Activated T-helper 9 cell treated with anti-CD3 and anti-CD28 coated beads, Interleukin-2, amount 50 U/mL, for 16 hours (primary cell): Measurements from ENCODE around the gene RAD51B.
"Not testable (repeated sequence)": the region's sequence is repeated elsewhere in the genome, so short reads cannot be mapped to it uniquely, and the experiment has no call there.

Experiments
- DNase-seq: peaks from one replicate; pipeline ENCODE4 v3.0.0-alpha.2; 2020; ENCODE audit warnings: low read depth

Gene RAD51B

DNA sequence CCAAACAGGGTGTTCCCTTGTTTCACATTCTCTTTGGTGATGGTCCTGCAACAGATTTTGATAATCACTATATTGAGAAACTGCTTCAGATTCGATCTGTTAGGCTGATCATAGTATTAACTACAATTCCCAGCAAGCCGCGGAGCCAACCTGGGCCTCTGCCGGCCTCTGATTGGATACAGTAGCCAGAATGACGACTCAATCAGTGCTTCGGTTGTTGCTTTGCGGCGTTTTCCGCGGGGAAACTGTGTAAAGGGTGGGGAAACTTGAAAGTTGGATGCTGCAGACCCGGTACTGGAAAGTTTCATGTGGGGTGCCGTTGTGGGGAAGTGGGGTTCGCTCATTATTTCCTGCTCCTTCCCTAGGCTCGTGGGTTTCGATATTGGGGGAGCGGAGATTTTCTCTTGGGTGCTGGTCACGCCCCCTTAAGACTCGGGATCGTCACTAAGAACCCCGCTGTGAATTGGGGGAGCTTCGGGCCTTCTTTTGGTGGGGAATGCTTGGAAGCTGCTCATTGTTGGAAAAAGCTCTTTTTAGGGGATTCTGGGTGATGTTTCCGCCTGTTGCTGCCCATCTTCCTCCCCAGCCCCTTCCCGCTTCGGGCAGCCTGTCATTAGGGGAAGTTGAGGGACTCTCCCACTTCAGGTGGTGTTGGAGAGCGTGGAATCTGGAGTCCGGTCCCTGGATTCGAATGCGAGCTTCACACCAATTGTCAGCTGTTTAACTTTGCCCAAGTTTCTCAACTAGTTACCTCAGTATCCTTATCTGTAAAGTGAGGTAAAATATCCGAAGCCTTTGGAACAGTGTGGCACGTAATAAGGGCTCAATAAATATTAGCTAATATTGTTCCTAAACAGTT is at the start of gene RAD51B:
Gene RAD51B (plus strand): TSS at position 217 of the 859 bp plus-strand sequence.
- peak; percentile 75 for DNase-seq

DNA sequence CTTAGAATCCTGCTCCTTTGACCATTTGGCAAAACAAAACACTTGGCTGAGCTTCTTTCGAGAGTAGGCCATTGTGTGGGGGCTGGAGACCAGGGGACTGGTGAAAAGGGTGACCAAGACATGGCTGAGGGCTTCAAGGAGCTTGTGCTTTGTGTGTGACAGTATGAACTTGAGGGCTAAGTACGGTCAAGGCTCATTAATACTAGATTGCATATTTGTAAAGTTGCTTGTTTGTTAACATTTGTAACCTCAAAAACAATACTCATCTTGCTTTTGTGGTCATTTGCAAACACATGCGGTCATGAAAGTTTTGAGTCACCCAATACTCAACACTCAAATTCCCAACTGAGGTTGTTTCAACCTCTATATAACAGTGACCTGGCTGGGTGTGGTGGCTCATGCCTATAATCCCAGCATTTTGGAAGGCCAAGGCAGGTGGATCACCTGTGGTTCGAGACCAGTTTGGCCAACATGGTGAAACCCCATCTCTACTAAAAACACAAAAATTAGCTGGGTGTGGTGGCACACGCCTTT is 45.7 kb upstream of the RAD51B start:
- DNase-seq: no peak

DNA sequence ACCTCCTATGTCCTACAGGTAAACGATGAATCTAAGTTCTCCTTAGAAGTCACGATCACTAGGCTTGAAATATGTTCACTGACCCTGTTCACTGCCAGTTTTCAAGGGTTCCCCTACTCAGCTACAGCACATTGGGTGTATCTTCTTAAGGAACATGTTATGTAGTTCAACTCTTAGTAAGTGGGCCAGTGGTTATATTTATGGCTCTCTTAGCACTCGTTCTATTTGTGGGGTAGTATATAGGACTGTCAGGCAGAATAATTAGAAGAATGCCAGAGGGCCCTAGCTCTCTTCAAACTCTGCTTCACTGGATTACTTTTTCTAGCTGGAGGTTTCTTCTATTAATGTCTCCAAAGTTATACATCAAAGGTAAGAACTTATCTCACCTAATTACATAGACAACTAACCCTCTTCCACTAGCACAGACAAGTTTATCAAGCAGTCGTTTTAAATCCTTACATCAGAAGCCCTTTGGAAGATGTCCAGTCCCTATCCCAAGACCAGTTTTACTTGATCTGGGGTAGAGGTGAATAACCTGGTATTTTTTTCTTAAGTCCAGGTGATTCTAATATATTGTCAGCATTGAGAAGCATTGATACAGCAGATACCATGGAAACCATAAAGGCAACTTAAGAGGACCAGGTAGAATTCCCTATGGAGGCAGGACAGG is 42.8 kb upstream of the RAD51B start:
- no peak for DNase-seq

DNA sequence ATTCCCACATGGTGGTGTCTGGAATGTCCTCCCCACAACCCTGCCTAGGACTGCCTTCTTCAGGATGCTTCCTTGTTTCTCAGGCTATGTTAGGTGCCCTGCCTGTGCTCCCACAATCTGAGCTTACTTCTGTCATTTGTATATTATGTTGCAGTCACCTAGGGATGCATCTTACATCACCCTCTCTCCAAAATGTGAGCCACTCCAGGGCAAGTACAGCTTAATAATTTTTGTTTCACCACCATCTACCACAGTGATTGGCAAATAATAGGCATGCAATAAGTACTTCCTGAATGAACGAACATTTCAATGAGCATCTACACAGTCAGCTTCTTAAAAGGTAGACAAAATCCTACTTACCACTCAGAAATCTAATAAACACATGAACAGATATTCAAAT is 40.8 kb upstream of the RAD51B start:
- no peak for DNase-seq

DNA sequence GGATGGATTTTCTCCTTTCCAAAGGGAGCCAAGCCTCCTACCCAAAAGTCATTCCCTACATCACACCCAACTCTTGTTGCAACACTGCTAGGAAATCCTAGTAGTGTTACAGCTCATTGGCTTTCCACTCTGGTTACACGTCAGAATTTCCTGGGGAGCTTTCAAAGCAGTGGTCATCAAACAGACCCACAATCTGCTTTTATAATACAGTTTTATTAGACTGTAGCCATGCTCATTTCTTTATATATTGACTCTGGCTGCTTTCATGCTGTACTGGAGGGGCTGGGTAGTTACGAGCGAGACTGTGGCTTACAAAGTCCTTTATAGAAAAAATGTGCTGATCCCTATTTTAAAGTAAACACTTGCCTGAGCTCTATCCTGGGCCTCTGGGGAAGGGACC is 37.5 kb upstream of the RAD51B start:
- DNase-seq: no peak

DNA sequence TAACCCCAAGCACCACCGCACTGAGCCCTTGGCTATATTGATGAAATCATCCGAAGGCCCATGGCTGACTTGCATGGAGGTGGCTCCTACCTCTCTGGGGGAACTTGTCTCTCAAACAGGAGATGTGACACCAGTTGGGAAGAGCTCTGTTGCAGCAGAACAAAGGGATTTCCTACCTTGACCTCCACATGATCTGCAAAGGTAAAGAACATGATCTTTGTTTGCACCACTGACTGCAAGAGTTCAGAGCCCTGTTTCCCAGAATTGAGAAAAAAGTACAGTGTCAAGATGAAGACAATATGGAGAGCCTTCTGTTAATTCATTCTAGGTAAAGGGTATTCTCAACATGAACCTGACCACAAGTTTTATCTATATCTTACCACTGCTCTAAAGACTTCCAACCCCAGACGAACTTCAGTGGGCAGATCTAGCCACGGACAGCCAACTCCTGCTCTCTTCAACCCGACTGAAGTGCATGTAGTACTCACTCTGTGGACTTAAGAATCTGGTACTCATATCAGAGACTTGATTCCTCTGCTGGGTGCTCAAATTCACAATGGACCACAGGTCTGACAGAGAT is 35.2 kb upstream of the RAD51B start:
- no peak for DNase-seq

DNA sequence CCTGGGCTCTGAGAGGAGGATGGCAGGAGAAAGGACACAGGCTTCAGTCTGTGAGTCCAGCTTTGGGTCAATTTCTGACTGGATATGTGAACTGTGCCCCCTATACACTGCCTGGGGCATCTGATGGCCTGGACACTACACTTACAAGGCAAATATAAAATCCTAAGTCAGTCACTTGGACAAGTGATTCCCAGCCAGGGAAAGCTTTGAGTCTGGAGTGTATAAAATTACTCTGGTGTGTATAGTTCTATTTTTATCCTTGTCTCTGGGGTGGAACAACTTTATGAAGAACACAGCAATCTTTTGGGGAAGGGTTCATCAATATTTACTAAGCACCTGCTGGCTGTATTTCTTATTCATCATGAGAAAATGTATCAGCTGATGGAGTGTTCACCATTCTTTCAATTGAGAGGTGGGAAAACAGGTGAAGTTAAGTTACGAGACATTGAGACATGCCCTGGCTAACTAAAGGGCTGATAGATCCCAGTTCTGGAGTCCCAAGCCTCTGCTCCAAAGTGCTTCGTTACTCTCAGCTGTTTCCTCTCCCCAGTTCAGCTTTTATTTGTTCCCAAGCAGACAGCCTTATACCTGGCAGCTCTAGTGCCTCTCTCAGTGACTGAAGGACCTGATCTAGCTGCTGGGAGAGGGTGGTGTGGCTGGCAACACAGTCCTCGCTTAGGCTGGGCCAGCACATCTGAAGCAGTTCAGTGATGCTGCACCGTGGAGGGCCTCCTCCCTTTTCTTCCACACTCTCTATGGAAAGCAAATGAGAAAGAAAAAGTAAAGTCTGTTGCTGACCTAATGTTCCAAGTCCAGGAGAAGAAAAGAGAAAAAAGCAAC is 34.1 kb upstream of the RAD51B start:
- DNase-seq: no peak

DNA sequence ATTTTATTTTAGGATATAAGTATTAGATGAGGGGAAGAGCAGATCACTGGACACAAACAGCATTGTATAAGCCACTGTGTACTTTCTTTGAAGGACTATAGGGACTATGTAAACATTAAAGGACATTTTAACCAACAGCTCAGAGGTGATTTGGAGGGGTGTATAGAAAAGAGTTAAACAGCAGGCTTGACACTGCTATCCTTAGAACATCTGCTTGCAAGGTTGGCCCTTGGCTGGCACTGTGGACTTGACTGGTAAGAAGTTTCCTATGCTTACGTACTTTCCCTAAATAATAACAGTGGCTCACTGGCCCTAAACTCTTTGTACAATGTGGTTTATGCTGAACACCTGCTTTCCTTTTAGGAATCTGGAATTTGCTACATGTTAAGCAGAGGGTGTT is 31.9 kb upstream of the RAD51B start:
- no peak for DNase-seq

DNA sequence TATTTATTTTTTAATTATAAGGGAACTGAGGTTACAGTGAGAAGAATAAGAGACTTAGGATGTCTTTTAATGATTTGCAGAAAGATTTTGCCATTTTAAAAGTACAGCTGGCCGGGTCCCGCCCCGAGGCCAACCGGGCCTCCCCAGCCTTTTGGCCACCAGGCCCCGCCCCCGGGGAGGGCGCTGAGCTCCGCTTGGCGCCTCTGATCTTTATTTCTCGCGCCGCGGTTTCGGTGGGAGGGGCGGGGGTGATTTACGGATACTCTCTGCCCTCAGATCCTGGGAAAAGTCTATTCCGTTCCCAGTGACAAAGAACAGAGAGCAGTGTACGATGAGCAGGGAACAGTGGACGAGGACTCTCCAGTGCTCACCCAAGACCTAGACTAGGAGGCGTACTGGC is 20.8 kb upstream of the RAD51B start:
- DNase-seq: no peak

DNA sequence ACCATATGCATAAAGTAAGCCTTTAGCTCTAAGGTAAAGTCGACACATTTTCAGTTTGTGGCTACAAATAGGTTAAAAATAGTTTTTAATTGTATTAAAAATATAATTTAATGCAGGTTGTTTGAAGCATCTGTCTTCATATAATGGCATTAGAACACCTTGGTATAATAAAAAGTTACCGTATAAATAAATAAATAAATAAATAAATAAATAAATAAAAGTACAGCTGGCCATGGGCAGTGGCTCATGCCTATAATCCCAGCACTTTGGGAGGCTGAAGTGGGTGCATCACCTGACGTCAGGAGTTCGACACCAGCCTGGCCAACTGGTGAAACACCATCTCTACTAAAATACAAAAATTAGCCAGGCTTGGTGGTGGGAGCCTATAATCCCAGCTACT is 18.8 kb upstream of the RAD51B start:
- no peak for DNase-seq

DNA sequence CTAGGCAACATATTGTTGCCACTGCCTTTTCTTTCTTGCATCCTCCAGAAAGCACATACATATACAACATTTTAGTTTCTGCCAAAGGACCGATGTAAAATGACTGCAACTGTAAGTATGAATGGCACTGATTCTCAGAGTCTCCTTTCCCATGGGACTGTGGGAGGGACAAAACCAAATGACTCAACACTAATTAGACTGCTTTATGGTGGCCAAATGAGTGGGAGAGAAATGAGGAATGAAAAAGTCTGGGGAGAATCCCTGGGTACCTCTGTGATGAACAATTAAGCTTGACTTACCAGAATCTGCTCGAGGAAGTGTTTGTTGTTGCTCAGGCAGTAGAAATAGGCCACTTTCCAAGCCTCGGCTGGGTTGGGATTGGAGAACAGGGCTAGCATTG is 13.3 kb upstream of the RAD51B start:
- no peak for DNase-seq

DNA sequence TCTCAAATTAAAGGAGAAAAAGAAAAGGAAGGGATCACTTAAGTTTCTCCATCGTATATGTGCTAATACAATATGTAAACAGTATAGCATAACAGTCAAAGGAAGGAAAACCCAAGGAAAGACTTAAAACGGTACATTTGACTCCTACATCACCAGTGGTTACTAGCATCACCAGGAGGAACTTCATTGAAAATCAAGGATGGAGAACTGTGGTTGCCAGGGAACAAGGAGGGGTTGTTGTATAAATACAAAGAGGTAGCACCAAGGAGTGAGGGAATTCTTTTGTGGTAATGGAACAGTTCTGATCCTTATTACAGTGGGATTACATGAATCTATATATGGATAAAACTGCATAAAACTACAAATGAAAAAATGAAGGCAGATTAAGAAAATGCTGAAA is 4.8 kb upstream of the RAD51B start:
- DNase-seq: no peak

DNA sequence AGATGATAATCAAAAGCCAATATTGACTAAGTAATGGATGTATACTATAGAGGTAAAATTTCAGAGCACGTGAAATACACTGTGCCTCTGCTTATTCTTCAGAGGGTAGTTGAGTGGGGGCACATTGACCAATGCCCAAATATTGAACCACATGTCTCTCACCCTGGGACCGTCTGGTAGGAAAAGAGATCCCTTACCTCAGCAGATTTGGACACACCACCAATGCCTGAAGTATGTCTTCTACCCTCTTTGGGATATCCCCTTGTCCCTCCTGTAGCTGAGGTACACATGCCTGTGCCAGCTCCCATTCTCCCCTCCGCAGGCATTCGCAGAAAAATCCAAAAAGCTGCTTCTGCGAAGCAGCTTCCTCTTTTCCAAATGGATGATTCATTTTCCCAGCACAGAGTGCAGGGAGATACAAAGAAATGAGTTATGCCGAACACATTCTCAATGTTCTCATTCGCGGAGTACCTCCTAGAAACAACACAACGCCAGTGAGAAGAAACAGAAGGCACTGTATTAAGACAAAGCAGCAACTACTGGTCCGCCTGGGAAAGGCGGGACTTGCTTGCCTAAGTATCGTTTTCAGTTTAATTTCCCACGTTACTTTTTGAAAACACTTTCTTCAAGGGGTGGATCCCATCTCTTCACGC is 3.9 kb upstream of the RAD51B start:
- no peak for DNase-seq

DNA sequence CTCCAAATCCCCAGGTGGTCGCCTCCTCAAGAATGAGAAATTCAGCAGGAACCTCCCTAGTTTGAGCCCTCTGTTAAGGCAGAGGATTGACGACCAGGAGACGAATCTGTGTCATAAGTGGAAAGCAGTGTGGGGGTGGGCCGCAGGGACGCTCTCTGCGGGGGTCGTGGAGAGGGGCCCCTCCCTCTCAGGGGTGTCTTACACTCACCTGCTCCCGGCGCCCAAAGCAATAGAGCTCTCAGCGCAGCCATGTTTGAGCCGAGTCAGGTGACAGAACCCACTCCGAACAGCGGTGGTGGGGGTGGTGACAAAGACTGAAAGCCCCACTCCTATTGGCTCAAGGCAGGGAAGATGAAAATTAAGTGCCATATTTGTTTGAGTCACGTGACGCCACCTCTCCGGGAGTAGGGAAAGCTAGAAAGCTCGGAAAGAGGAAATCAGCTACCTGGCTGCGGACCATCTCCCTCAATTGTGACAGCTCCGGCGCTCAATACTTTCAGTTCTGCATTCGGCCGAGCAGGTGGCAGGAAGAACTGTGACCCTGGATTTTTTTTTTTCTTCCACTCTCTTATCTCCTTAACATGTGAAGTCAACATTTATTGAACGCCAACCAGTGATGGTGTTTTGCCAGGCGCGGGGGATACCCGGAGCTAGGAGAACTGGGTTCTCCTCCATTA is 3.1 kb upstream of the RAD51B start, which contains the start of gene ZFYVE26:
Gene ZFYVE26 (minus strand): TSS at position 265 of the 677 bp plus-strand sequence. CDS start 627 bp downstream, outside the sequence.
- peak; percentile 82 for DNase-seq

DNA sequence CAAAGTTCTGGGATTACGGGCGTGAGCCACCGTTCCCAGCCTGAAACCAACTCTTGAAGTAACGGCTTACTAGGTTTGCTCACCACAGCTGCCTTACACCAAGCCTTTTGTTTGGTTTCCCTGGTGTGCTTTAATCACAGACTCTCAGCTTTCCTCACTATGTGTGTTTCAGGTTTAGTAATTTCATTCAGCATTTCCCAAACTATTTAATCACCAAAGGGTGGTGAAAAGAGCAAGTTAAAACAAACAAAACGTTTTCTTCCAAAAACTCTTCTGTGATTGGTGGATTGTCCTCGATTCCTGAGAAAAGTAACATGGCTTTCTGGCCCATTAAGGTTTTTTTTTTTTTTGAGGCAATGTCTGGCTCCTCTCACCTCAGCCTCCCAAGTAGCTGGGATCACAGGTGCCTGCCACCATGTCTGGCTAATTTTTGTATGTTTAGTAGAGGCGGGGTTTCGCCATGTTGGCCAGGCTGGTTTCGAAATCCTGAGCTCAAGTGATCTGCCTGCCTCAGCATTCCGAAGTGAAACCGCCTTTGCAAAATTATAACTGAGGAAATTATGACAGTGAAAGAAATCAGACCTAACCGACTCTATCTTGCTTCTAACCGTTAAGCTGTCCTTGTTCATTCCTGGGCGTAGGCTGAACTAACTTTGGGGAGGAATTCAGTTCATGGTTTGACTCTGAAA is 1.7 kb upstream of the RAD51B start:
- DNase-seq: no peak

DNA sequence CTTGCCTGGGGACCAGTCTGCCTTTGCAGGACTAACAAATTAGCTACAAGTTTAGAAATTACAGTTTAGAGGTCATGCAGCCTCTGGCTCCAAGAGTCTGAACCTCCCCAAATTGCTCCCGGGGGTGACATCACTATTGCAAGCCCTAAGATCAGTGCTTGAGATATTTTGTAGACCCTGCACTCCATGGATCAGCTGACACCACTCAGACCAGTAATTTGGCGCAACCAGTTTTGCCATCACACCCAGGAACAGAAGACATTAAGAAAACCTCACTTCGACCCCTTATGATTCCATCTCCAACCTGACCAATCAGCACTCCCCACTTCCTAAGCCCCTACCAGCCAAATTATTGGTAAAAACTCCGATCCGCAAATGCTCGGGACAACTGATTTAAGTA is 1.1 kb upstream of the RAD51B start:
- DNase-seq: not testable (repeated sequence)

DNA sequence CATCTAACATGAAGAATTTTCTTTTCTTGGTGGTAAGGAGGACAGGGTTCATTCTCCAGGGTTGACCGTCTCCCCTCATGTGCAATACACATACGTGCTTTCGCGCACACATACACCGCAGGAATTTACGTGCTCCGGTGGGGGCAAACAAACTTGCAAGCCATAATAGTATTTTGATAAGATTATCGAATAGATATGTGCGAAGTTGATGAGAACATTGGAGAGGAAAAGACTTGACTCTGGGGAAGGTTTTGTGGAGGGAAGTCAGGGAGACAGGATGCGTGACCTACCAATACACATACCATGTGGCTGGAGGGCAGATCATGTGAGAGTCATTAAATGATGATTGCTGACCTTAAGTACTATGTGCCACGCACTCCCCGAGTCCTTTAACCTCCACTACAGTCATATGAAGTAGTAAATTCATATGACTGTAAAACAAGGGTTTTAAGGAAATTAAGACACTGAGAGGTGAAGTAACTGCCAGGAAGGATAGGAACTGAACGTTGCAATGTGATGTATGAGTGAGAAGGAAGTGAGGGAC is 921 bp downstream of the RAD51B start:
- no peak for DNase-seq

DNA sequence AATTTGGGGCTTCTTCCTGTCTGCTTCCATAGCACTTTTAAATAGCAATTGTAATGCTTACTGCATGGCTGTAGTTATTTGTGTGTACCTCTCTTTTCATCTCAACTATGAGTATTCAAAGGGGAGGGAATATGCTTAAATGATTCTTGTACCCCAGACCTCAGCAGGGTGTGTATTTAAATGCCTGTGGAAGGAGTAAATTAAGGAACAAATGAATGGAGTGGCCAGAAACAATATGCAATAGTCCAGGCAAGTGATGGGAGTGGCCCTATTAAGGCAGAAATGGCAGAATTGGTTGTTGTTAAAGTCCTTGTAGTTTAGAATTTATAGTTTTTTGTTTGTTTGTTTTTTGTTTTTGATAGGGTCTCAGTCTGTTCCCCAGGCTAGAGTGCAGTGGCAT is 1.5 kb downstream of the RAD51B start:
- DNase-seq: no peak

DNA sequence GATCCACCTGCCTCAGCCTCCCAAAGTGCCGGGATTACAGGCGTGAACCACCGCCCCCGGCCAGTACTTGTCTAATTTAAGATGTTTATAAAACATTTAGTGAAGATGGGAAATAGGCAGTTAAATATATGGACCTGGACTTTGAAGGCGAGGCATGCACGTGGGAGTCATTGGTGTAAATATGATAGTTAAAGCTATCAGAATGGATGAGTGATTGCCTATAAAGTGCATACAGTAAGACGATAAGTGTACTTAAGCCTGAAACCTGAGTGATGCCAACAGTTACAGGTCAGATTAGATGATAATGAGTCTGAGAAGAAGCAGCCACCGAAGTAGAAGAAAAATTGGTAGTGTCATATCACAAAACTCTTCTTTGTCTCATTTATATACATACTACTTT is 11.5 kb downstream of the RAD51B start:
- DNase-seq: no peak

DNA sequence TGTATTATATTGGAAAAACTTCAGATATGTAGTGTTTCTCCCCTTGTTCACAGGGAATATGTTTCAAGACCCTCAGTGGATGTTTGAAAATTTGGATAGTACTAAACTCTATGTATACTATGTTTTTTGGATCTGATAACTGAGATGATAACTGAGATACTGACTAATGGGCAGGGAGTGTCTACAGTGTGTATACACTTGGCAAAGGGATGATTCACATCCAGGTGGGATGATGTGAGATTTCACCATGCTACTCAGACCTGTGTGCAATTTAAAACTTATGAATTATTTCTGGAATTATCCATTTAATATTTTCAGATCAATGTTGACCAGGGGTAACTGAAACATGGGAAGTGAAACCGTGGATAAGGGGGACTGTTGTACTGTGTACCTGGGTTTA is 13.8 kb downstream of the RAD51B start:
- no peak for DNase-seq
